GM19035 (cell line): ENCODE results near the gene RASA1.
"Not testable (repeated sequence)": the region's sequence is repeated elsewhere in the genome, so short reads cannot be mapped to it uniquely, and the experiment has no call there.

ENCODE experiments used
- ATAC-seq: cut with Tn5 transposase; IDR thresholded peaks from one replicate; pipeline ENCODE4 v1.9.1; 2021; ENCODE audit not compliant: unreplicated experiment

Gene RASA1

GRCh38 chr5:87278590-87279100 is 11.0 kb downstream of the RASA1 start:
- ATAC-seq: no peak

- ATAC-seq: no peak
Observed at GRCh38 chr5:87282269-87282668, 14.6 kb downstream of the RASA1 start.

- ATAC-seq: not testable (repeated sequence)
Observed at GRCh38 chr5:87287266-87287665, 19.6 kb downstream of the RASA1 start.

GRCh38 chr5:87298692-87299362 is 31.1 kb downstream of the RASA1 start:
- ATAC-seq: no peak

- no peak for ATAC-seq
Observed at GRCh38 chr5:87300176-87300575, 32.5 kb downstream of the RASA1 start.

- no peak for ATAC-seq
Observed at GRCh38 chr5:87300744-87301143, 33.1 kb downstream of the RASA1 start.

GRCh38 chr5:87302061-87302460 is 34.4 kb downstream of the RASA1 start:
- ATAC-seq: no peak

- no peak for ATAC-seq
Observed at GRCh38 chr5:87303324-87303723, 35.6 kb downstream of the RASA1 start.

- not testable (repeated sequence) for ATAC-seq
Observed at GRCh38 chr5:87306090-87306489, 38.4 kb downstream of the RASA1 start.

- ATAC-seq: peak; percentile 80
Observed at GRCh38 chr5:87307796-87308423, 40.2 kb downstream of the RASA1 start.

- ATAC-seq: no peak
Observed at GRCh38 chr5:87311405-87312279, 44.0 kb downstream of the RASA1 start.

GRCh38 chr5:87313216-87313615 is 45.5 kb downstream of the RASA1 start:
- no peak for ATAC-seq

- no peak for ATAC-seq
Observed at GRCh38 chr5:87319469-87319868, 51.8 kb downstream of the RASA1 start.

- no peak for ATAC-seq
Observed at GRCh38 chr5:87321605-87322004, 53.9 kb downstream of the RASA1 start.

GRCh38 chr5:87322381-87322780 is 54.7 kb downstream of the RASA1 start:
- no peak for ATAC-seq

GRCh38 chr5:87327998-87328397 is 60.3 kb downstream of the RASA1 start:
- no peak for ATAC-seq

- no peak for ATAC-seq
Observed at GRCh38 chr5:87329114-87329513, 61.4 kb downstream of the RASA1 start.

- no peak for ATAC-seq
Observed at GRCh38 chr5:87339986-87340385, 72.3 kb downstream of the RASA1 start.

GRCh38 chr5:87340716-87341115 is 73.0 kb downstream of the RASA1 start:
- peak; percentile 99 for ATAC-seq

GRCh38 chr5:87347272-87347671 is 79.6 kb downstream of the RASA1 start:
- no peak for ATAC-seq

- ATAC-seq: no peak
Observed at GRCh38 chr5:87347841-87348240, 80.2 kb downstream of the RASA1 start.

GRCh38 chr5:87354496-87354895 is 86.8 kb downstream of the RASA1 start:
- ATAC-seq: no peak
